ENCODE results near the gene APEX2. TPM values are rescaled to one million over a fixed set of nuclear protein-coding genes. Genes with fewer than 3 reads are reported as not detected.
A peak's percentile ranks its signal among the peaks of the same experiment; 100 is the strongest.

Gene APEX2
- total and polyA plus RNA-seq, 2 donors (not counting 1 experiment from before 2014, with no cell fraction given): 13.1 to 18.0 TPM

- TF ChIP-seq EZH2 (IDR thresholded peaks at IDR 0.05; ENCODE audit: borderline replicate concordance, insufficient read depth, low read depth, low read length, poor library complexity, severe bottlenecking): no peak
- peak; percentile 37 for TF ChIP-seq CTCF (IDR thresholded peaks at IDR 0.05)
- WGBS (ENCODE audit: insufficient coverage): no CpG with 5 or more reads among the region's 2 CpGs
- no peak for ATAC-seq (ENCODE audit: low read depth)
- Histone ChIP-seq H3K9ac (ENCODE audit: low read length) (no peak overlapping the region), H3K79me2 (ENCODE audit: control insufficient read depth, insufficient read depth, low read length) (no peaks in the 10 kb centered on the region), H3K27ac (ENCODE audit: low read length in 2 of 2) (no peak overlapping the region), H3K27me3 (replicated peaks in 1 of 4; ENCODE audit: control extremely low read depth in 1 of 4, control insufficient read depth in 3 of 4, insufficient read depth in 4 of 4, low read length in 3 of 4) (no peaks in the 10 kb centered on the region), H3K4me3 (ENCODE audit: control extremely low read depth in 1 of 5, extremely low read depth in 1 of 5, insufficient read depth in 1 of 5, low read depth in 2 of 5, low read length in 4 of 5) (no peak overlapping the region), H3K4me2 (replicated peaks; ENCODE audit: low read depth, low read length, poor library complexity, severe bottlenecking) (no peak overlapping the region), H2AFZ (ENCODE audit: insufficient read depth, low read depth, low read length, poor library complexity, severe bottlenecking) (no peak overlapping the region), H3K36me3 (replicated peaks in 1 of 2; ENCODE audit: control extremely low read depth in 1 of 2, control insufficient read depth in 1 of 2, extremely low read depth in 1 of 2, insufficient read depth in 2 of 2, low read length in 1 of 2) (peaks cover 0 to 7% of the 10 kb centered on the region in 2 experiments), H3K4me1 (ENCODE audit: control insufficient read depth in 2 of 2, insufficient read depth in 2 of 2, low read length in 2 of 2) (no peaks in the 10 kb centered on the region), H4K20me1 (ENCODE audit: control insufficient read depth, insufficient read depth, low read length, poor library complexity, severe bottlenecking) (no peaks in the 10 kb centered on the region), H3K9me3 (ENCODE audit: control extremely low read depth in 1 of 3, control insufficient read depth in 2 of 3, insufficient read depth in 1 of 3, low read length in 2 of 3) (no peaks in the 10 kb centered on the region)
- no peaks in the 10 kb centered on the region for H3K27me3 Mint-ChIP-seq
- DNase-seq: no peak
- no peaks in the 10 kb centered on the region for H3K9me3 Mint-ChIP-seq (ENCODE audit: insufficient read depth)
- intact Hi-C loops (cut with micrococcal nuclease): no loop called here
- CTCF ChIA-PET: no interaction called here
- POLR2A ChIA-PET: no interaction called here
- no peak overlapping the region for H3K4me3 Mint-ChIP-seq
- H3K4me1 Mint-ChIP-seq: no peaks in the 10 kb centered on the region
- H3K27ac Mint-ChIP-seq: no peak overlapping the region
Measured at GRCh38 chrX:55011294-55011693, 11.1 kb downstream of the APEX2 start.

GRCh38 chrX:55014897-55015299 lies 14.7 kb downstream of the APEX2 start:
- no peaks in the 10 kb centered on the region for H3K79me2 ChIP-seq (ENCODE audit: control insufficient read depth, insufficient read depth, low read length)
- ATAC-seq (ENCODE audit: low read depth): no peak
- ChIA-PET CTCF (no interaction called here), POLR2A (no interaction called here)
- H3K27me3 Mint-ChIP-seq: no peaks in the 10 kb centered on the region
- no peaks in the 10 kb centered on the region for H3K4me1 ChIP-seq (ENCODE audit: control insufficient read depth in 2 of 2, insufficient read depth in 2 of 2, low read length in 2 of 2)
- TF ChIP-seq CTCF (IDR thresholded peaks at IDR 0.05) (no peak), EZH2 (IDR thresholded peaks at IDR 0.05; ENCODE audit: borderline replicate concordance, insufficient read depth, low read depth, low read length, poor library complexity, severe bottlenecking) (no peak)
- H3K27ac Mint-ChIP-seq: no peak overlapping the region
- no peak overlapping the region for H3K9ac ChIP-seq (ENCODE audit: low read length)
- intact Hi-C loops (cut with micrococcal nuclease): no loop called here
- DNase-seq: no peak
- no peaks in the 10 kb centered on the region for H3K36me3 ChIP-seq (replicated peaks in 1 of 2; ENCODE audit: control extremely low read depth in 1 of 2, control insufficient read depth in 1 of 2, extremely low read depth in 1 of 2, insufficient read depth in 2 of 2, low read length in 1 of 2)
- no peak overlapping the region for H3K4me3 Mint-ChIP-seq
- H4K20me1 ChIP-seq (ENCODE audit: control insufficient read depth, insufficient read depth, low read length, poor library complexity, severe bottlenecking): no peaks in the 10 kb centered on the region
- no peak overlapping the region for H3K4me3 ChIP-seq (ENCODE audit: control extremely low read depth in 1 of 5, extremely low read depth in 1 of 5, insufficient read depth in 1 of 5, low read depth in 2 of 5, low read length in 4 of 5)
- H2AFZ ChIP-seq (ENCODE audit: insufficient read depth, low read depth, low read length, poor library complexity, severe bottlenecking): no peak overlapping the region
- no peak overlapping the region for H3K4me2 ChIP-seq (replicated peaks; ENCODE audit: low read depth, low read length, poor library complexity, severe bottlenecking)
- WGBS (ENCODE audit: insufficient coverage): no CpG with 5 or more reads among the region's 4 CpGs
- no peaks in the 10 kb centered on the region for H3K9me3 Mint-ChIP-seq (ENCODE audit: insufficient read depth)
- no peaks in the 10 kb centered on the region for H3K27me3 ChIP-seq (replicated peaks in 1 of 4; ENCODE audit: control extremely low read depth in 1 of 4, control insufficient read depth in 3 of 4, insufficient read depth in 4 of 4, low read length in 3 of 4)
- no peak overlapping the region for H3K27ac ChIP-seq (ENCODE audit: low read length in 2 of 2)
- no peaks in the 10 kb centered on the region for H3K4me1 Mint-ChIP-seq
- H3K9me3 ChIP-seq (ENCODE audit: control extremely low read depth in 1 of 3, control insufficient read depth in 2 of 3, insufficient read depth in 1 of 3, low read length in 2 of 3): no peaks in the 10 kb centered on the region

Data from B cell (primary cell).